ENCODE data around the gene NAA40. TPM values are rescaled to one million over a fixed set of nuclear protein-coding genes. Genes with fewer than 3 reads are reported as not detected.

Gene NAA40
- total and polyA plus RNA-seq, 2 of the 13 experiments (the other 11 are each of a cell fraction or from before 2014, with no cell fraction given) = 11.1 to 17.9 TPM

DNA sequence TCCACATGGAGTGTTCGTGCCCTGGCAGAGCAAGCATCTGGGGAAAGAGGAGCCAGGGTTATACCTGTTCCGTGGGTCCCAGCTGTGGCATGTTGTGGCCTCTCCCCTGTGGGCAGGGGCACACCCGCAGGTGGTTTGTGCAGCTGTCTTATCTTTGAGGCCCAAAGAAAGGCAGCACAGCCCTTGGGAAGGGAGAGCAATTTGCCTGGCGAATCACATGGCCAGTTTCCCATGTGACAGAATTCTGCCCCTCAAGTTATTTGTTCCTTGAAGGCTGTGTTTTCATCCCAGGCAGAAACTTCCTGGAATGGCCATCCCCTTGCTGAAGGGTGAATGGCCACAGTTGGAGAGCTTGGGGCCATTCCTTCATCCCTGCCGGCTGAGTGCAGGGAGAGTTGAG, 19.2 kb downstream of the NAA40 start:
- Histone ChIP-seq H4K20me1 (ENCODE audit: insufficient read depth, low read length) (no peaks in the 10 kb centered on the region), H3K4me3 (replicated peaks in 1 of 3; ENCODE audit: insufficient read depth in 1 of 3, low read depth in 2 of 3, low read length in 3 of 3) (no peak overlapping the region), H3K4me1 (ENCODE audit: insufficient read depth, low read length) (peaks cover 36% of the 10 kb centered on the region), H3K79me2 (ENCODE audit: insufficient read depth, low read length) (no peaks in the 10 kb centered on the region), H3K27me3 (ENCODE audit: control insufficient read depth in 1 of 2, insufficient read depth in 2 of 2, low read length in 2 of 2) (no peaks in the 10 kb centered on the region), H3K4me2 (ENCODE audit: low read depth, low read length) (no peak overlapping the region), H3K27ac (ENCODE audit: extremely low read length, insufficient read depth, low read length) (no peak overlapping the region), H2AFZ (ENCODE audit: low read length) (no peak overlapping the region), H3K9ac (ENCODE audit: insufficient read depth, low read depth, low read length) (no peak overlapping the region), H3K9me3 (ENCODE audit: low read length) (no peaks in the 10 kb centered on the region), H3K36me3 (replicated peaks in 1 of 2; ENCODE audit: control insufficient read depth in 1 of 2, insufficient read depth in 2 of 2, low read length in 2 of 2) (peaks cover 17 to 32% of the 10 kb centered on the region in 2 experiments; a peak in 4 of 5 replicates)
- intact Hi-C loops (cut with micrococcal nuclease; ENCODE audit: unreplicated experiment) (no loop called here), in situ Hi-C loops (cut with HindIII; ENCODE audit: extremely low pct_ligation_motif_present, low pct_unique_long_range_greater_than_20kb) (no loop called here)
- ChIA-PET CTCF (ENCODE audit: low intra/inter-chr PET ratio, low total read pairs) (no interaction called here), POLR2A (interaction anchor here (0.6 to 2.0 kb wide), 2 partner anchors 12 to 129 kb away, joined by 3 to 7 read pairs; no protein-coding TSS in a partner anchor)
- ATAC-seq (no peak), DNase-seq (ENCODE audit: low spot score) (no peak), FAIRE-seq (no peak)
- BruUV-seq (replicated peaks) = no TSS peak
- 97% methylated on average over 5 of the region's 5 CpGs for WGBS (ENCODE audit: low lambda C conversion rate)
- no peak for TF ChIP-seq ZGPAT (CRISPR knock-in tag; IDR thresholded peaks at IDR 0.05)
- TF ChIP-seq LCORL (IDR thresholded peaks at IDR 0.05) = no peak
- no peak for TF ChIP-seq LCORL (CRISPR knock-in tag; IDR thresholded peaks at IDR 0.05)
- TF ChIP-seq ZNF773 (CRISPR knock-in tag; IDR thresholded peaks at IDR 0.05; ENCODE audit: borderline replicate concordance) = no peak
- TF ChIP-seq BRD4 (CRISPR knock-in tag; IDR thresholded peaks at IDR 0.05) = no peak
- TF ChIP-seq ZNF207 (IDR thresholded peaks at IDR 0.05; ENCODE audit: borderline replicate concordance) = no peak
- no peak for TF ChIP-seq ZNF558 (CRISPR knock-in tag; IDR thresholded peaks at IDR 0.05; ENCODE audit: borderline replicate concordance)
- TF ChIP-seq ZBED4 (CRISPR knock-in tag; IDR thresholded peaks at IDR 0.05; ENCODE audit: borderline replicate concordance) = no peak
- no peak for TF ChIP-seq NFKBIZ (CRISPR knock-in tag; IDR thresholded peaks at IDR 0.05)
- TF ChIP-seq HOXD1 (CRISPR knock-in tag; IDR thresholded peaks at IDR 0.05) = no peak
- TF ChIP-seq JUN (CRISPR knock-in tag; IDR thresholded peaks at IDR 0.05) = no peak
- TF ChIP-seq, protein P1, sequence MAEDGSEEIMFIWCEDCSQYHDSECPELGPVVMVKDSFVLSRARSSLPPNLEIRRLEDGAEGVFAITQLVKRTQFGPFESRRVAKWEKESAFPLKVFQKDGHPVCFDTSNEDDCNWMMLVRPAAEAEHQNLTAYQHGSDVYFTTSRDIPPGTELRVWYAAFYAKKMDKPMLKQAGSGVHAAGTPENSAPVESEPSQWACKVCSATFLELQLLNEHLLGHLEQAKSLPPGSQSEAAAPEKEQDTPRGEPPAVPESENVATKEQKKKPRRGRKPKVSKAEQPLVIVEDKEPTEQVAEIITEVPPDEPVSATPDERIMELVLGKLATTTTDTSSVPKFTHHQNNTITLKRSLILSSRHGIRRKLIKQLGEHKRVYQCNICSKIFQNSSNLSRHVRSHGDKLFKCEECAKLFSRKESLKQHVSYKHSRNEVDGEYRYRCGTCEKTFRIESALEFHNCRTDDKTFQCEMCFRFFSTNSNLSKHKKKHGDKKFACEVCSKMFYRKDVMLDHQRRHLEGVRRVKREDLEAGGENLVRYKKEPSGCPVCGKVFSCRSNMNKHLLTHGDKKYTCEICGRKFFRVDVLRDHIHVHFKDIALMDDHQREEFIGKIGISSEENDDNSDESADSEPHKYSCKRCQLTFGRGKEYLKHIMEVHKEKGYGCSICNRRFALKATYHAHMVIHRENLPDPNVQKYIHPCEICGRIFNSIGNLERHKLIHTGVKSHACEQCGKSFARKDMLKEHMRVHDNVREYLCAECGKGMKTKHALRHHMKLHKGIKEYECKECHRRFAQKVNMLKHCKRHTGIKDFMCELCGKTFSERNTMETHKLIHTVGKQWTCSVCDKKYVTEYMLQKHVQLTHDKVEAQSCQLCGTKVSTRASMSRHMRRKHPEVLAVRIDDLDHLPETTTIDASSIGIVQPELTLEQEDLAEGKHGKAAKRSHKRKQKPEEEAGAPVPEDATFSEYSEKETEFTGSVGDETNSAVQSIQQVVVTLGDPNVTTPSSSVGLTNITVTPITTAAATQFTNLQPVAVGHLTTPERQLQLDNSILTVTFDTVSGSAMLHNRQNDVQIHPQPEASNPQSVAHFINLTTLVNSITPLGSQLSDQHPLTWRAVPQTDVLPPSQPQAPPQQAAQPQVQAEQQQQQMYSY (CRISPR knock-in tag; IDR thresholded peaks at IDR 0.05) = no peak
- no peak for TF ChIP-seq ZNF703 (CRISPR knock-in tag; IDR thresholded peaks at IDR 0.05; ENCODE audit: borderline replicate concordance)
- TF ChIP-seq, protein P2, sequence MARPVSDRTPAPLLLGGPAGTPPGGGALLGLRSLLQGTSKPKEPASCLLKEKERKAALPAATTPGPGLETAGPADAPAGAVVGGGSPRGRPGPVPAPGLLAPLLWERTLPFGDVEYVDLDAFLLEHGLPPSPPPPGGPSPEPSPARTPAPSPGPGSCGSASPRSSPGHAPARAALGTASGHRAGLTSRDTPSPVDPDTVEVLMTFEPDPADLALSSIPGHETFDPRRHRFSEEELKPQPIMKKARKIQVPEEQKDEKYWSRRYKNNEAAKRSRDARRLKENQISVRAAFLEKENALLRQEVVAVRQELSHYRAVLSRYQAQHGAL (CRISPR knock-in tag; IDR thresholded peaks at IDR 0.05; ENCODE audit: not compliant biosample characterization) = no peak
- no peak for TF ChIP-seq ZNF614 (CRISPR knock-in tag; IDR thresholded peaks at IDR 0.05; ENCODE audit: borderline replicate concordance)
- TF ChIP-seq REPIN1 (CRISPR knock-in tag; IDR thresholded peaks at IDR 0.05; ENCODE audit: borderline replicate concordance, low read depth) = no peak
